ENCODE data around the gene NGF.

DNA sequence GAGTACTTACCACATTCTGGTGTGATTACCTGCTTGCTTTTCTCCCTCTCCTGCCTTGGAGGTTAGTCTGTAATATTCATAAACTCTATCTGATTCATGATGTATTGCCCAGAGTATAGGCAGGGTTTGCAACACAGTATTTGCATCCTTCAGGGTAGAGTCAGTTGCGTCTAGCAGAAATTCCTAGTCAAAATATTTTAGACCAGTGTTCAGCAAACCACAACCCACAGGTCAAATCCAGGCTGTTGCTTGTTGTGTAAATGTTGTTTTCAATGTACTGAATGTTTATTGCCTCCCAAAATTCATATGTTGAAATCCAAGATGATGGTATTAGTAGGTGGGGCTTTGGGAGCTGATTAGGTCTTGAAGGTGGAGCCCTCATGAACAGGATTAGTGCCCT is 82.9 kb downstream of the NGF start:
- TF ChIP-seq, protein P1, sequence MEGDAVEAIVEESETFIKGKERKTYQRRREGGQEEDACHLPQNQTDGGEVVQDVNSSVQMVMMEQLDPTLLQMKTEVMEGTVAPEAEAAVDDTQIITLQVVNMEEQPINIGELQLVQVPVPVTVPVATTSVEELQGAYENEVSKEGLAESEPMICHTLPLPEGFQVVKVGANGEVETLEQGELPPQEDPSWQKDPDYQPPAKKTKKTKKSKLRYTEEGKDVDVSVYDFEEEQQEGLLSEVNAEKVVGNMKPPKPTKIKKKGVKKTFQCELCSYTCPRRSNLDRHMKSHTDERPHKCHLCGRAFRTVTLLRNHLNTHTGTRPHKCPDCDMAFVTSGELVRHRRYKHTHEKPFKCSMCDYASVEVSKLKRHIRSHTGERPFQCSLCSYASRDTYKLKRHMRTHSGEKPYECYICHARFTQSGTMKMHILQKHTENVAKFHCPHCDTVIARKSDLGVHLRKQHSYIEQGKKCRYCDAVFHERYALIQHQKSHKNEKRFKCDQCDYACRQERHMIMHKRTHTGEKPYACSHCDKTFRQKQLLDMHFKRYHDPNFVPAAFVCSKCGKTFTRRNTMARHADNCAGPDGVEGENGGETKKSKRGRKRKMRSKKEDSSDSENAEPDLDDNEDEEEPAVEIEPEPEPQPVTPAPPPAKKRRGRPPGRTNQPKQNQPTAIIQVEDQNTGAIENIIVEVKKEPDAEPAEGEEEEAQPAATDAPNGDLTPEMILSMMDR (IDR thresholded peaks at IDR 0.05) = no peak
- no peak for TF ChIP-seq POLR2A (IDR thresholded peaks at IDR 0.05)
